Ascending aorta (tissue), 2 donors: ENCODE measurements around the gene IL3RA. TPM values are rescaled to one million over a fixed set of nuclear protein-coding genes. Genes with fewer than 3 reads are reported as not detected.

Experiments
- DNase-seq, 2 donors: peaks; one replicate each; pipeline ENCODE4 v3.0.0-alpha.2; 2019; ENCODE audit warnings: low spot score in 2 of 2
- H3K27ac ChIP-seq, 2 donors: fragments of 200-600 bp; sonication (generic); one replicate each; pipeline ENCODE4 v1.5.1; 2016 to 2017; ENCODE audit warnings: mild to moderate bottlenecking in 1 of 2
- H3K27me3 ChIP-seq: fragments of 200-600 bp; sonication (generic); one replicate; pipeline ENCODE4 v1.5.1; 2017
- H3K36me3 ChIP-seq, 2 donors: fragments of 200-600 bp; sonication (generic); one replicate each; pipeline ENCODE4 v1.5.1; 2016
- H3K4me1 ChIP-seq, 2 donors: fragments of 200-600 bp; sonication (generic); one replicate each; pipeline ENCODE4 v1.5.1; 2016 to 2017; ENCODE audit warnings: mild to moderate bottlenecking in 1 of 2
- H3K4me3 ChIP-seq, 2 donors: fragments of 200-600 bp; sonication (generic); one replicate each; pipeline ENCODE4 v1.5.1; 2016 to 2017; ENCODE audit warnings: mild to moderate bottlenecking in 1 of 2
- H3K9me3 ChIP-seq, 2 donors: fragments of 200-600 bp; sonication (generic); one replicate each; pipeline ENCODE4 v1.5.1; 2016
- CTCF ChIP-seq, 3 experiments: fragments of 200-600 bp in 2 of 3; fragments of 450-650 bp in 1 of 3; sonication (generic) in 2 of 3; IDR thresholded peaks; one replicate each; pipeline ENCODE4 v1.5.1; 2016 to 2019; ENCODE audit warnings: antibody characterized with exemption in 3 of 3, mild to moderate bottlenecking in 1 of 3, moderate library complexity in 1 of 3
- intact Hi-C: fragments of 100-400 bp; cut with DNase I; formaldehyde crosslinking; loops from one replicate; pipeline ENCODE4 v1.15.1; 2023
- total RNA-seq: library from RNA; depleted of rRNA; stranded (reverse); fragments of >200 nt; gene quantifications from one replicate; pipeline ENCODE4 v1.1.0, GENCODE V29; 2016

The IL3RA gene
- total RNA-seq, 1 donor from 2014 or later = 71.9 TPM

- Histone ChIP-seq H3K27me3 (no peaks in the 10 kb centered on the region), H3K36me3 (peaks cover 46 to 75% of the 10 kb centered on the region in 2 donors), H3K27ac (no peak overlapping the region), H3K9me3 (peaks cover 6 to 14% of the 10 kb centered on the region in 2 donors), H3K4me3 (no peak overlapping the region), H3K4me1 (no peaks in the 10 kb centered on the region)
- DNase-seq = no peak
- intact Hi-C loops = no loop called here
- no peak for TF ChIP-seq CTCF (IDR thresholded peaks at IDR 0.05)
These were observed 82.4 kb downstream of the IL3RA start for GRCh38 chrX:1418901-1419544.

- H3K36me3 ChIP-seq = peaks cover 41 to 69% of the 10 kb centered on the region in 2 donors
- TF ChIP-seq CTCF (IDR thresholded peaks at IDR 0.05) = no peak
- intact Hi-C loops = no loop called here
These were observed 83.2 kb downstream of the IL3RA start for GRCh38 chrX:1419545-1420355.

GRCh38 chrX:1420371-1420770, 83.8 kb downstream of the IL3RA start:
- Histone ChIP-seq H3K36me3 (peaks cover 44 to 74% of the 10 kb centered on the region in 2 donors), H3K27me3 (no peaks in the 10 kb centered on the region), H3K9me3 (peaks cover 6 to 14% of the 10 kb centered on the region in 2 donors), H3K27ac (no peak overlapping the region), H3K4me1 (no peaks in the 10 kb centered on the region), H3K4me3 (no peak overlapping the region)
- intact Hi-C loops = no loop called here
- TF ChIP-seq CTCF (IDR thresholded peaks at IDR 0.05) = no peak
- no peak for DNase-seq

More at GRCh38 chrX:1419545-1420355, 83.2 kb downstream of the IL3RA start:
- Histone ChIP-seq H3K27me3 (no peaks in the 10 kb centered on the region), H3K4me1 (no peaks in the 10 kb centered on the region), H3K4me3 (no peak overlapping the region), H3K9me3 (peaks cover 6 to 14% of the 10 kb centered on the region in 2 donors), H3K27ac (no peak overlapping the region)
- no peak for DNase-seq

- Histone ChIP-seq H3K27me3 (no peaks in the 10 kb centered on the region), H3K4me1 (no peaks in the 10 kb centered on the region), H3K9me3 (peaks cover 6 to 14% of the 10 kb centered on the region in 2 donors), H3K36me3 (peaks cover 53 to 81% of the 10 kb centered on the region in 2 donors), H3K4me3 (no peak overlapping the region), H3K27ac (no peak overlapping the region)
- intact Hi-C loops = no loop called here
- TF ChIP-seq CTCF (IDR thresholded peaks at IDR 0.05) = no peak
- DNase-seq = no peak
These were observed 85.0 kb downstream of the IL3RA start for GRCh38 chrX:1421433-1422134.

GRCh38 chrX:1422135-1422465, 85.5 kb downstream of the IL3RA start:
- no peak for DNase-seq
- H3K27ac ChIP-seq = no peak overlapping the region
- intact Hi-C loops = no loop called here

More at GRCh38 chrX:1422135-1422465, 85.5 kb downstream of the IL3RA start:
- TF ChIP-seq CTCF (IDR thresholded peaks at IDR 0.05) = no peak
- H3K9me3 ChIP-seq = peaks cover 6 to 14% of the 10 kb centered on the region in 2 donors
- no peaks in the 10 kb centered on the region for H3K27me3 ChIP-seq
- no peak overlapping the region for H3K4me3 ChIP-seq
- no peaks in the 10 kb centered on the region for H3K4me1 ChIP-seq
- H3K36me3 ChIP-seq = peaks cover 53 to 82% of the 10 kb centered on the region in 2 donors
